HFFc6 (cell line): ENCODE data around the gene MT2A. TPM values are rescaled to one million over a fixed set of nuclear protein-coding genes. Genes with fewer than 3 reads are reported as not detected.

Experiments used
- DNase-seq: peaks from one replicate; pipeline ENCODE4 v3.0.0-alpha.2; 2018
- H3K27ac Mint-ChIP-seq: 2 replicates; pipeline ENCODE4 v1.8.0; 2020; ENCODE audit warnings: mild to moderate bottlenecking, mixed read lengths
- H3K27me3 Mint-ChIP-seq: 2 replicates; pipeline ENCODE4 v1.8.0; 2021; ENCODE audit warnings: mild to moderate bottlenecking, moderate library complexity, mixed read lengths; ENCODE audit not compliant: insufficient read depth
- H3K36me3 Mint-ChIP-seq: 2 replicates; pipeline ENCODE4 v1.8.0; 2021; ENCODE audit warnings: low read depth, mixed read lengths
- H3K4me1 Mint-ChIP-seq: 2 replicates; pipeline ENCODE4 v1.8.0; 2020; ENCODE audit warnings: low read depth, mixed read lengths
- H3K4me3 Mint-ChIP-seq: 2 replicates; pipeline ENCODE4 v1.8.0; 2020; ENCODE audit warnings: mild to moderate bottlenecking, moderate library complexity, mixed read lengths
- H3K9me3 Mint-ChIP-seq: 2 replicates; pipeline ENCODE4 v1.8.0; 2020; ENCODE audit warnings: mild to moderate bottlenecking, mixed read lengths
- total RNA-seq, 6 experiments: library from RNA; stranded (reverse); fragmentation: NEBNext Ultra II Directional; extraction: Animal tissue kit (Norgen Biotek cat#: 25700); gene quantifications; 2 replicates in 1 of 6; 3 replicates in 5 of 6; pipeline ENCODE4 v1.2.3, GENCODE V29; 2021
- TF ChIP-seq, protein P1 (sequence below): fragments of 200-600 bp; sonication (generic); IDR thresholded peaks from 2 replicates; pipeline ENCODE4 v1.5.0; 2021; ENCODE audit warnings: antibody characterized with exemption, mild to moderate bottlenecking

The MT2A gene
- total RNA-seq, 6 experiments from 2014 or later: 623 to 1,524 (median 1,044) TPM

DNA sequence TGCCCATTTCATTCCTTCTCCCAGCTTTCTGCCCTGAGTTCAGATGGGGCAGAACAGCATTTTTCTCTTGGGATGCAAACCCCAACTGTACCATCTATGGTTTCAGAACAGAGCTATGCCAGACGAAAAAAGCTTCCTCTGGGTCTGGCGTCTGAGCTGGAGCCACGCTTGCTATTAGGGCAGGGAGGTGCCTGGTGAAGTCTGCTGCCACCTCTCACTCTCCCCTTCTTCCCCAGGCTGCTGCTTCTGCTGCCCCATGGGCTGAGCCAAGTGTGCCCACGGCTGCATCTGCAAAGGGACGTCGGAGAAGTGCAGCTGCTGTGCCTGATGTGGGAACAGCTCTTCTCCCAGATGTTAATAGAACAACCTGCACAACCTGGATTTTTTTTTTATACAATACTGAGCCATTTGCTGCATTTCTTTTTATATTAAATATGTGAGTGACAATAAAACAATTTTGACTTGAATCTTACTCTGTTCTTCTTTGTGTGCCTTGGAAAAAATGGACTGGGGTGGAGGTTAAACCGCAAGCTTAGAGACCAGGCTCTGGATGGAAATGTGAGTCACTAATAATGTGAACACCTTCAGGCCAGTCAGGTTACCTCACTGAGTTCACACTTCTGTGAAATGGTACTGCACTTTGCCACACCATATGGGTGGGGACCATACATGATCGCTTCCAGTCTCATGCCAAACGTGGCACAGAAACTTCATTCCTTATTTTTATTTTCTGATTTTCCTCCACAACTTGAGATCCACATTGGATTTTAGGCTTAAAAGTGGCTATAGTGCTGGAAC, 28.4 kb downstream of the MT2A start:
- peaks cover 68% of the 10 kb centered on the region for H3K27me3 Mint-ChIP-seq
- no peak overlapping the region for H3K27ac Mint-ChIP-seq
- H3K4me3 Mint-ChIP-seq: no peak overlapping the region
- TF ChIP-seq, protein P1, sequence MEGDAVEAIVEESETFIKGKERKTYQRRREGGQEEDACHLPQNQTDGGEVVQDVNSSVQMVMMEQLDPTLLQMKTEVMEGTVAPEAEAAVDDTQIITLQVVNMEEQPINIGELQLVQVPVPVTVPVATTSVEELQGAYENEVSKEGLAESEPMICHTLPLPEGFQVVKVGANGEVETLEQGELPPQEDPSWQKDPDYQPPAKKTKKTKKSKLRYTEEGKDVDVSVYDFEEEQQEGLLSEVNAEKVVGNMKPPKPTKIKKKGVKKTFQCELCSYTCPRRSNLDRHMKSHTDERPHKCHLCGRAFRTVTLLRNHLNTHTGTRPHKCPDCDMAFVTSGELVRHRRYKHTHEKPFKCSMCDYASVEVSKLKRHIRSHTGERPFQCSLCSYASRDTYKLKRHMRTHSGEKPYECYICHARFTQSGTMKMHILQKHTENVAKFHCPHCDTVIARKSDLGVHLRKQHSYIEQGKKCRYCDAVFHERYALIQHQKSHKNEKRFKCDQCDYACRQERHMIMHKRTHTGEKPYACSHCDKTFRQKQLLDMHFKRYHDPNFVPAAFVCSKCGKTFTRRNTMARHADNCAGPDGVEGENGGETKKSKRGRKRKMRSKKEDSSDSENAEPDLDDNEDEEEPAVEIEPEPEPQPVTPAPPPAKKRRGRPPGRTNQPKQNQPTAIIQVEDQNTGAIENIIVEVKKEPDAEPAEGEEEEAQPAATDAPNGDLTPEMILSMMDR: no peak
- H3K36me3 Mint-ChIP-seq: no peaks in the 10 kb centered on the region; the same call in 1 of the 2 replicates
- no peak for DNase-seq
- peaks cover 21% of the 10 kb centered on the region for H3K4me1 Mint-ChIP-seq
- no peaks in the 10 kb centered on the region for H3K9me3 Mint-ChIP-seq

- Mint-ChIP-seq H3K9me3 (no peaks in the 10 kb centered on the region), H3K4me1 (peaks cover 19% of the 10 kb centered on the region), H3K36me3 (no peaks in the 10 kb centered on the region; the same call in 1 of the 2 replicates), H3K27ac (no peak within 1 kb of the TSS), H3K4me3 (peak within 1 kb of the TSS; percentile 78), H3K27me3 (peaks cover 75% of the 10 kb centered on the region)
- TF ChIP-seq, protein P1: no peak
- DNase-seq: no peak
Measured at GRCh38 chr16:56637814-56638750, 29.7 kb downstream of the MT2A start, which contains the start of gene MT1A. Gene MT1A (plus strand): TSS chr16:56638666. CDS start chr16:56638739, 73 bp downstream.

GRCh38 chr16:56639045-56639444, 30.7 kb downstream of the MT2A start:
- Mint-ChIP-seq H3K4me1 (peaks cover 26% of the 10 kb centered on the region), H3K27ac (no peak overlapping the region), H3K9me3 (no peaks in the 10 kb centered on the region), H3K27me3 (peaks cover 77% of the 10 kb centered on the region), H3K4me3 (no peak overlapping the region), H3K36me3 (no peaks in the 10 kb centered on the region; the same call in 1 of the 2 replicates)
- no peak for DNase-seq
- TF ChIP-seq, protein P1: no peak

DNA sequence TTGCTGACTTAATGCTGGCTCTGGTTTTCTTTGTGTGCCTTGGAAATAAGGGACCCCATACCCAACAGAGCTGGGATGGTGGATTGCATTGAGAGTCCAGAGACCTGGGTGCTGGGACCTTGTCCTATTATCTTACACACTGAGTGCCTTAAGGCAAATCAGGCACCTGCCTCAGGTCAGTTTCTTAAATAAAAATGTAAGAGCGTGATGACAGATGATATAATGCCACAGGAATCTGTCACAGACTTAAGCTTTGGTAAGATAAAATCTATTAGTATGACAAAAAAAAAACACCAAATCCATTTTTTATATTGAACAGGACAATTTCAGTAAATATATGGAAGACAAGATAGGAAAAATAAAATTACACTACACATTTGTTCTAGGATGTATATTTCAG, 31.7 kb downstream of the MT2A start:
- DNase-seq: no peak
- TF ChIP-seq, protein P1: no peak
- H3K27ac Mint-ChIP-seq: no peak overlapping the region
- H3K27me3 Mint-ChIP-seq: peaks cover 77% of the 10 kb centered on the region
- H3K4me1 Mint-ChIP-seq: peaks cover 21% of the 10 kb centered on the region
- H3K9me3 Mint-ChIP-seq: no peaks in the 10 kb centered on the region
- H3K36me3 Mint-ChIP-seq: no peaks in the 10 kb centered on the region; the same call in 1 of the 2 replicates
- H3K4me3 Mint-ChIP-seq: no peak overlapping the region

DNA sequence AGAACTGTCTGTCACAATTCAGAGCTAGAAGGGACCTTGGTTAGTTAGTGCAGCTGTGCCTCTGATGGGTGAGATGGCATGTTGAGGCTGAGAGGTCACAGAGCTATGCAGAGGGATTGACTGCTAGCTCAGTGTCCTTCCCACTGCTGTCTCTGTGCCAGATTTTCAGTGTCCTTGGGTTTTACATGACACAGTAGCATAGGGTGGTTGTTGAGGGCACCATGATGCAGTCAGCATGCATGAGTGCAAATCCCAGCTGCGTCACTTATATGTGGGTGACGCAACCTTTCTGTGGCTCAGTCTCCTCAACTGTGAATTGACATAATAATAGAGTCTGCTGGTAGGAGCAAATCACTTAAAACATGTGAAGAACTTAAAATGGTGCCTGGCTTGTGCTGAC, 32.8 kb downstream of the MT2A start:
- no peaks in the 10 kb centered on the region for H3K36me3 Mint-ChIP-seq
- DNase-seq: no peak
- H3K27ac Mint-ChIP-seq: no peak overlapping the region
- H3K9me3 Mint-ChIP-seq: no peaks in the 10 kb centered on the region
- TF ChIP-seq, protein P1: no peak
- H3K27me3 Mint-ChIP-seq: peaks cover 81% of the 10 kb centered on the region
- peaks cover 20% of the 10 kb centered on the region for H3K4me1 Mint-ChIP-seq
- no peak overlapping the region for H3K4me3 Mint-ChIP-seq
